ENCODE data around the gene MAP1LC3B. TPM values are rescaled to one million over a fixed set of nuclear protein-coding genes. Genes with fewer than 3 reads are reported as not detected.

Gene MAP1LC3B
- total RNA-seq, 1 donor from 2014 or later = 46.2 TPM

DNA sequence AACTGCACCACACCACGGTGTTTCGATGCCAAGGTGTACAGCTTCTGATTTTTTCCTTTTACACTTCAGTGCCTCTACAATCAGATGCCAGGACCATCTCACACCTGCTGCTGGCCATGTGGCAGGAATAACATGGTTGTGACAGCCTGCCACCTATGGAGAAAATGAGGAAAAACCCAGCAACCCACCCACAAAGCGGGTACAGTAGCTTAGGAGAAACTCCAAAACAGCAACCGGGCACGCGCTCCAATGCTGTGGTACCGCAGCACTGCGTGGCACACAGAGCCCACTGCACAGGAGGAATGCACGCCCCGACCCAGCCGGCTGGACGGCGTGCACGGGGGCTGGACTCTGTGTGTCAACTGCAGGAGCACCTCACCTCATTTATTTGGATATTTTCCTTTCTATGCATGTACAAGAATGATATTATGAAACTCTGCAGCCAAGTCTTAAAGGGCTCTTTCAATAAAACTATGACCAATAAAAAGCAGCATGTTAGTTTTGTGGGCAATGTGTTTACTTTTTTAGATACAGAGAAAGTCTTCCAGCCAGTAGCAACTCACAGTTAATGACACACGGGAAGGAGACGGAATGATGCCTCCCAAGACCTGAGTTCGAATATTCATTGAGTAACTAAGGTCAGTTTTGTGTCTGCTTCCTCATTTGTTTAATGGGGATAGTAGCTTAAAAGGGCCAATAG lies 45.9 kb downstream of the MAP1LC3B start:
- peaks cover 3% of the 10 kb centered on the region for H3K9me3 Mint-ChIP-seq (ENCODE audit: low read depth)

DNA sequence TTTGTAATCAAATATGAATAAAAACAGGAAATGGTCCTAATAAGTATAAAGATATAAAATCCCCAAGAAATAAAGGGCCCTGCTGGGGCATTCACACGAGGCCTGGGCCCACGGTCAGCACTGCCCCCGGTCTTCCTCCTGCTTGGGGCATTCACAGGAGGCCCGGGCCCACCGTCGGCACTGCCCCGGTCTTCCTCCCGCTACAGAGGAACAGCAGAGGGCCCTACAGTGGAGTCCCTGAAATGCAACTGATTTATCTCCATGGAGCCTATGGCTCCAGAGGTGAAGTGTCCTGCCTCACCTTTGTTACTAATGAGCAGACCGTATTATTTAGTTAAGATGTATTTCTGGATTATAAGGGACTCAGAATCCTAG lies 46.5 kb downstream of the MAP1LC3B start:
- Mint-ChIP-seq H3K27ac (no peak overlapping the region), H3K27me3 (no peaks in the 10 kb centered on the region), H3K9me3 (ENCODE audit: low read depth) (peaks cover 3% of the 10 kb centered on the region), H3K4me1 (ENCODE audit: low read depth) (peaks cover 7% of the 10 kb centered on the region), H3K36me3 (ENCODE audit: insufficient read depth) (peaks cover 11% of the 10 kb centered on the region), H3K4me3 (ENCODE audit: low read depth) (no peak overlapping the region)
- no peak for DNase-seq (ENCODE audit: low spot score, unreplicated experiment)
- TF ChIP-seq, protein P1, sequence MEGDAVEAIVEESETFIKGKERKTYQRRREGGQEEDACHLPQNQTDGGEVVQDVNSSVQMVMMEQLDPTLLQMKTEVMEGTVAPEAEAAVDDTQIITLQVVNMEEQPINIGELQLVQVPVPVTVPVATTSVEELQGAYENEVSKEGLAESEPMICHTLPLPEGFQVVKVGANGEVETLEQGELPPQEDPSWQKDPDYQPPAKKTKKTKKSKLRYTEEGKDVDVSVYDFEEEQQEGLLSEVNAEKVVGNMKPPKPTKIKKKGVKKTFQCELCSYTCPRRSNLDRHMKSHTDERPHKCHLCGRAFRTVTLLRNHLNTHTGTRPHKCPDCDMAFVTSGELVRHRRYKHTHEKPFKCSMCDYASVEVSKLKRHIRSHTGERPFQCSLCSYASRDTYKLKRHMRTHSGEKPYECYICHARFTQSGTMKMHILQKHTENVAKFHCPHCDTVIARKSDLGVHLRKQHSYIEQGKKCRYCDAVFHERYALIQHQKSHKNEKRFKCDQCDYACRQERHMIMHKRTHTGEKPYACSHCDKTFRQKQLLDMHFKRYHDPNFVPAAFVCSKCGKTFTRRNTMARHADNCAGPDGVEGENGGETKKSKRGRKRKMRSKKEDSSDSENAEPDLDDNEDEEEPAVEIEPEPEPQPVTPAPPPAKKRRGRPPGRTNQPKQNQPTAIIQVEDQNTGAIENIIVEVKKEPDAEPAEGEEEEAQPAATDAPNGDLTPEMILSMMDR (IDR thresholded peaks at IDR 0.05; ENCODE audit: unreplicated experiment) = no peak

More for the DNA sequence above, 45.9 kb downstream of the MAP1LC3B start:
- Mint-ChIP-seq H3K36me3 (ENCODE audit: insufficient read depth) (peaks cover 10% of the 10 kb centered on the region), H3K4me3 (ENCODE audit: low read depth) (no peak overlapping the region), H3K4me1 (ENCODE audit: low read depth) (peaks cover 7% of the 10 kb centered on the region), H3K27ac (no peak overlapping the region), H3K27me3 (no peaks in the 10 kb centered on the region)
- no peak for DNase-seq (ENCODE audit: low spot score, unreplicated experiment)
- TF ChIP-seq, protein P1 (IDR thresholded peaks at IDR 0.05; ENCODE audit: unreplicated experiment) = no peak

- TF ChIP-seq, protein P1 (IDR thresholded peaks at IDR 0.05; ENCODE audit: unreplicated experiment) = no peak
- Mint-ChIP-seq H3K36me3 (ENCODE audit: insufficient read depth) (peaks cover 22% of the 10 kb centered on the region), H3K4me1 (ENCODE audit: low read depth) (peaks cover 7% of the 10 kb centered on the region), H3K9me3 (ENCODE audit: low read depth) (peaks cover 8% of the 10 kb centered on the region), H3K4me3 (ENCODE audit: low read depth) (no peak overlapping the region), H3K27me3 (no peaks in the 10 kb centered on the region), H3K27ac (no peak overlapping the region)
- DNase-seq (ENCODE audit: low spot score, unreplicated experiment) = no peak
These were observed 47.8 kb downstream of the MAP1LC3B start for GRCh38 chr16:87439926-87440325.

- no peak for DNase-seq (ENCODE audit: low spot score, unreplicated experiment)
- H3K27me3 Mint-ChIP-seq = no peaks in the 10 kb centered on the region
- no peak overlapping the region for H3K27ac Mint-ChIP-seq
- TF ChIP-seq, protein P1 (IDR thresholded peaks at IDR 0.05; ENCODE audit: unreplicated experiment) = no peak
- peaks cover 13% of the 10 kb centered on the region for H3K9me3 Mint-ChIP-seq (ENCODE audit: low read depth)
- peaks cover 33% of the 10 kb centered on the region for H3K36me3 Mint-ChIP-seq (ENCODE audit: insufficient read depth)
- H3K4me3 Mint-ChIP-seq (ENCODE audit: low read depth) = no peak overlapping the region
- peaks cover 4% of the 10 kb centered on the region for H3K4me1 Mint-ChIP-seq (ENCODE audit: low read depth)
These were observed 49.9 kb downstream of the MAP1LC3B start for GRCh38 chr16:87441886-87442580.

DNA sequence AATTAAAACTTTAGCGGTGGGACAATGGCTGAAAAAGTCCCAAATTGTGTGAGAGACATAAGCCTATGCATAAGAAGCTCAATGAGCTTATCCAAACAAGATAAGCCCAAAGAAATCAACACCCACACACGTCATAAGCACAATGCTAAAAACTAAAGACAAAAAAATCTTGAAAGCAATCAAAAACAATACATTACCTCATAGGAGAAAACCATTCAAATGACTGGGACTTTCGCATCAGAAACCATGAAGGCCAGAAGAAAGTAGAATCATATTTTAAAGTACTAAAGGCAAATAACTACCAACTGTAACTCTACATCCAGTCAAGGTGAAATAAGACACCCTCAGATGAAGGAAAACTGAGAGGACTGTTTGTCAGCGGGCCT lies 50.4 kb downstream of the MAP1LC3B start:
- Mint-ChIP-seq H3K27me3 (no peaks in the 10 kb centered on the region), H3K9me3 (ENCODE audit: low read depth) (peaks cover 13% of the 10 kb centered on the region), H3K36me3 (ENCODE audit: insufficient read depth) (peaks cover 34% of the 10 kb centered on the region), H3K4me3 (ENCODE audit: low read depth) (no peak overlapping the region), H3K4me1 (ENCODE audit: low read depth) (peaks cover 4% of the 10 kb centered on the region), H3K27ac (peak overlapping the region; percentile 29)
- TF ChIP-seq, protein P1 (IDR thresholded peaks at IDR 0.05; ENCODE audit: unreplicated experiment) = no peak
- no peak for DNase-seq (ENCODE audit: low spot score, unreplicated experiment)
